Measurements from ENCODE around the gene CHRNE.

CHRNE gene

GRCh38 chr17:4891411-4892410 is 11.2 kb downstream of the CHRNE start:
- 96% methylated on average over 42 of the region's 42 CpGs for WGBS
- no peak overlapping the region for H3K27ac ChIP-seq (ENCODE audit: low read length, poor library complexity, severe bottlenecking)
- peaks cover 76 to 92% of the 10 kb centered on the region in 2 experiments for H3K36me3 ChIP-seq (ENCODE audit: control insufficient read depth in 1 of 2, insufficient read depth in 2 of 2, low read depth in 1 of 2, low read length in 2 of 2)
- H4K8ac ChIP-seq (ENCODE audit: low read length), result no peak overlapping the region
- H3K14ac ChIP-seq (ENCODE audit: low read length in 2 of 2), result no peak overlapping the region
- H3K4ac ChIP-seq (ENCODE audit: low read depth in 1 of 2, low read length in 2 of 2), result no peak overlapping the region
- no peak overlapping the region for H3K9ac ChIP-seq (ENCODE audit: low read length)
- no peak overlapping the region for H3K4me2 ChIP-seq (ENCODE audit: low read length, poor library complexity, severe bottlenecking)
- no peak overlapping the region for H2AFZ ChIP-seq (ENCODE audit: low read depth, low read length)
- no peak overlapping the region for H4K91ac ChIP-seq (ENCODE audit: low read length)
- H3K4me1 ChIP-seq (ENCODE audit: control insufficient read depth, insufficient read depth, low read depth, low read length), result peaks cover 8% of the 10 kb centered on the region
- peaks cover 10% of the 10 kb centered on the region for H3K79me1 ChIP-seq (replicated peaks; ENCODE audit: low read length, poor library complexity, severe bottlenecking)
- H3K9me3 ChIP-seq (ENCODE audit: control insufficient read depth, low read length), result no peaks in the 10 kb centered on the region
- no peak overlapping the region for H2BK5ac ChIP-seq (ENCODE audit: low read depth, low read length, poor library complexity, severe bottlenecking)
- H2BK120ac ChIP-seq (ENCODE audit: low read depth, low read length), result no peak overlapping the region
- H3K4me3 ChIP-seq (ENCODE audit: insufficient read depth in 1 of 2, low read depth in 1 of 2, low read length in 2 of 2), result no peak overlapping the region
- no peak overlapping the region for H2AK5ac ChIP-seq (ENCODE audit: low read length, severe bottlenecking)
- H3K18ac ChIP-seq (ENCODE audit: low read depth in 1 of 2, low read length in 2 of 2), result no peak overlapping the region
- no peak overlapping the region for H3K23ac ChIP-seq (ENCODE audit: low read length in 2 of 2)
- DNase-seq, result no peak
- H2BK12ac ChIP-seq (ENCODE audit: low read length in 2 of 2), result no peak overlapping the region
- H2BK15ac ChIP-seq (ENCODE audit: low read depth, poor library complexity, severe bottlenecking), result no peak overlapping the region
- no peaks in the 10 kb centered on the region for H3K27me3 ChIP-seq (ENCODE audit: control insufficient read depth in 1 of 2, insufficient read depth in 1 of 2, low read length in 2 of 2)

DNA sequence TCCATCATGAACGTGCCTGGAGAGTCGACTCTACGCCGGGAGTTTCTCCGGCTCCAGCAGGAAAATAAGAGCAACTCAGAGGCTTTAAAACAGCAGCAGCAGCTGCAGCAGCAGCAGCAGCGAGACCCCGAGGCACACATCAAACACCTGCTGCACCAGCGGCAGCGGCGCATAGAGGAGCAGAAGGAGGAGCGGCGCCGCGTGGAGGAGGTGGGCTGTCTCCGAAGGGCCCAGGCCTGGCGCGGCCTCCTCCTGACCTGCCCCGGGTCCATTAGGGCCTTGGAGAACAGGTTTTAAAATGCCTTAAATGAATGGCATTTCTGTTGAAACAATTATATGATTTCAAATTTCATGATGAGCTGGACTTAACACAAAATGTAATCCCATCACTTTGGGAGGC is 15.3 kb downstream of the CHRNE start:
- no peak for DNase-seq

DNA sequence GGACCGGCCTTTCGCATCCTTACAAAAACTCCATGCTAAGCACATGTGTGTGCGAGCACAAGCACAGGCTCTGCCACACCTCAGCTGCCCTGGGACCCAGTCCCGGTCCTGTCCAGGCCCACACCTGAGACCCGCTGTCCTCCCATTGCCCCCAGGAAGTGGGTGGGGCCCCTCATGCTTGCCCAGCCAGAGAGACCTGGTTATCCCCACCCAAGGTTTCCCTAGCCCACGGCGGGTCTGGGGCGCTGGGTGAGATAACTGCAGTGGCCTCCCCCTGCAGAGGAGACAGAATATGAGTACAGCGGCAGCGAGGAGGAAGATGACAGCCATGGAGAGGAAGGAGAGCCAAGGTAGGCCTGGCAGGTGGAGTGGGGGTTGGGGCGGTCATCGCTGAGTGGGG is 16.1 kb downstream of the CHRNE start:
- Histone ChIP-seq H3K27me3 (ENCODE audit: control insufficient read depth in 1 of 2, insufficient read depth in 1 of 2, low read length in 2 of 2) (no peaks in the 10 kb centered on the region), H3K4me3 (ENCODE audit: insufficient read depth in 1 of 2, low read depth in 1 of 2, low read length in 2 of 2) (no peak overlapping the region), H3K9me3 (ENCODE audit: control insufficient read depth, low read length) (no peaks in the 10 kb centered on the region), H3K14ac (ENCODE audit: low read length in 2 of 2) (no peak overlapping the region), H3K27ac (ENCODE audit: low read length, poor library complexity, severe bottlenecking) (no peak overlapping the region), H2BK120ac (ENCODE audit: low read depth, low read length) (no peak overlapping the region), H3K23ac (ENCODE audit: low read length in 2 of 2) (no peak overlapping the region), H3K9ac (ENCODE audit: low read length) (no peak overlapping the region), H3K36me3 (ENCODE audit: control insufficient read depth in 1 of 2, insufficient read depth in 2 of 2, low read depth in 1 of 2, low read length in 2 of 2) (peaks cover 67 to 81% of the 10 kb centered on the region in 2 experiments), H2BK15ac (ENCODE audit: low read depth, poor library complexity, severe bottlenecking) (no peak overlapping the region), H4K8ac (ENCODE audit: low read length) (no peak overlapping the region), H3K4me2 (ENCODE audit: low read length, poor library complexity, severe bottlenecking) (no peak overlapping the region), H4K91ac (ENCODE audit: low read length) (no peak overlapping the region), H2BK5ac (ENCODE audit: low read depth, low read length, poor library complexity, severe bottlenecking) (no peak overlapping the region), H3K4ac (ENCODE audit: low read depth in 1 of 2, low read length in 2 of 2) (no peak overlapping the region), H3K4me1 (ENCODE audit: control insufficient read depth, insufficient read depth, low read depth, low read length) (no peaks in the 10 kb centered on the region), H2AFZ (ENCODE audit: low read depth, low read length) (no peak overlapping the region), H2AK5ac (ENCODE audit: low read length, severe bottlenecking) (no peak overlapping the region), H3K18ac (ENCODE audit: low read depth in 1 of 2, low read length in 2 of 2) (no peak overlapping the region), H2BK12ac (ENCODE audit: low read length in 2 of 2) (no peak overlapping the region), H3K79me1 (replicated peaks; ENCODE audit: low read length, poor library complexity, severe bottlenecking) (peaks cover 24% of the 10 kb centered on the region)
- 97% methylated on average over 12 of the region's 12 CpGs for WGBS
- DNase-seq, result no peak

More for the DNA sequence above, 15.3 kb downstream of the CHRNE start:
- H3K4ac ChIP-seq (ENCODE audit: low read depth in 1 of 2, low read length in 2 of 2), result no peak overlapping the region
- no peaks in the 10 kb centered on the region for H3K9me3 ChIP-seq (ENCODE audit: control insufficient read depth, low read length)
- WGBS, result 94% methylated on average over 16 of the region's 18 CpGs
- no peak overlapping the region for H3K4me3 ChIP-seq (ENCODE audit: insufficient read depth in 1 of 2, low read depth in 1 of 2, low read length in 2 of 2)
- no peak overlapping the region for H2AFZ ChIP-seq (ENCODE audit: low read depth, low read length)
- no peak overlapping the region for H3K23ac ChIP-seq (ENCODE audit: low read length in 2 of 2)
- peaks cover 67 to 82% of the 10 kb centered on the region in 2 experiments for H3K36me3 ChIP-seq (ENCODE audit: control insufficient read depth in 1 of 2, insufficient read depth in 2 of 2, low read depth in 1 of 2, low read length in 2 of 2)
- no peak overlapping the region for H2BK15ac ChIP-seq (ENCODE audit: low read depth, poor library complexity, severe bottlenecking)
- no peaks in the 10 kb centered on the region for H3K27me3 ChIP-seq (ENCODE audit: control insufficient read depth in 1 of 2, insufficient read depth in 1 of 2, low read length in 2 of 2)
- H2BK120ac ChIP-seq (ENCODE audit: low read depth, low read length), result no peak overlapping the region
- no peak overlapping the region for H3K14ac ChIP-seq (ENCODE audit: low read length in 2 of 2)
- H3K9ac ChIP-seq (ENCODE audit: low read length), result no peak overlapping the region
- peaks cover 20% of the 10 kb centered on the region for H3K79me1 ChIP-seq (replicated peaks; ENCODE audit: low read length, poor library complexity, severe bottlenecking)
- no peak overlapping the region for H4K91ac ChIP-seq (ENCODE audit: low read length)
- H3K27ac ChIP-seq (ENCODE audit: low read length, poor library complexity, severe bottlenecking), result no peak overlapping the region
- H3K4me1 ChIP-seq (ENCODE audit: control insufficient read depth, insufficient read depth, low read depth, low read length), result peaks cover 3% of the 10 kb centered on the region
- no peak overlapping the region for H2BK5ac ChIP-seq (ENCODE audit: low read depth, low read length, poor library complexity, severe bottlenecking)
- H4K8ac ChIP-seq (ENCODE audit: low read length), result no peak overlapping the region
- no peak overlapping the region for H2AK5ac ChIP-seq (ENCODE audit: low read length, severe bottlenecking)
- no peak overlapping the region for H3K4me2 ChIP-seq (ENCODE audit: low read length, poor library complexity, severe bottlenecking)
- no peak overlapping the region for H3K18ac ChIP-seq (ENCODE audit: low read depth in 1 of 2, low read length in 2 of 2)
- no peak overlapping the region for H2BK12ac ChIP-seq (ENCODE audit: low read length in 2 of 2)

- no peak overlapping the region for H4K8ac ChIP-seq (ENCODE audit: low read length)
- no peaks in the 10 kb centered on the region for H3K4me1 ChIP-seq (ENCODE audit: control insufficient read depth, insufficient read depth, low read depth, low read length)
- H3K18ac ChIP-seq (ENCODE audit: low read depth in 1 of 2, low read length in 2 of 2), result no peak overlapping the region
- DNase-seq, result no peak
- H3K9me3 ChIP-seq (ENCODE audit: control insufficient read depth, low read length), result no peaks in the 10 kb centered on the region
- no peak overlapping the region for H2BK12ac ChIP-seq (ENCODE audit: low read length in 2 of 2)
- H2BK5ac ChIP-seq (ENCODE audit: low read depth, low read length, poor library complexity, severe bottlenecking), result no peak overlapping the region
- no peak overlapping the region for H3K14ac ChIP-seq (ENCODE audit: low read length in 2 of 2)
- no peak overlapping the region for H3K9ac ChIP-seq (ENCODE audit: low read length)
- no peak overlapping the region for H3K4ac ChIP-seq (ENCODE audit: low read depth in 1 of 2, low read length in 2 of 2)
- H3K27ac ChIP-seq (ENCODE audit: low read length, poor library complexity, severe bottlenecking), result no peak overlapping the region
- WGBS, result 84% methylated on average over 4 of the region's 4 CpGs
- H3K4me2 ChIP-seq (ENCODE audit: low read length, poor library complexity, severe bottlenecking), result no peak overlapping the region
- no peak overlapping the region for H3K4me3 ChIP-seq (ENCODE audit: insufficient read depth in 1 of 2, low read depth in 1 of 2, low read length in 2 of 2)
- peaks cover 26% of the 10 kb centered on the region for H3K79me1 ChIP-seq (replicated peaks; ENCODE audit: low read length, poor library complexity, severe bottlenecking)
- H2BK120ac ChIP-seq (ENCODE audit: low read depth, low read length), result no peak overlapping the region
- no peak overlapping the region for H2BK15ac ChIP-seq (ENCODE audit: low read depth, poor library complexity, severe bottlenecking)
- no peak overlapping the region for H2AK5ac ChIP-seq (ENCODE audit: low read length, severe bottlenecking)
- H3K23ac ChIP-seq (ENCODE audit: low read length in 2 of 2), result no peak overlapping the region
- no peak overlapping the region for H4K91ac ChIP-seq (ENCODE audit: low read length)
- H3K36me3 ChIP-seq (ENCODE audit: control insufficient read depth in 1 of 2, insufficient read depth in 2 of 2, low read depth in 1 of 2, low read length in 2 of 2), result peaks cover 54 to 76% of the 10 kb centered on the region in 2 experiments
- H3K27me3 ChIP-seq (ENCODE audit: control insufficient read depth in 1 of 2, insufficient read depth in 1 of 2, low read length in 2 of 2), result no peaks in the 10 kb centered on the region
- no peak overlapping the region for H2AFZ ChIP-seq (ENCODE audit: low read depth, low read length)
Measured at GRCh38 chr17:4884489-4884888, 18.4 kb downstream of the CHRNE start.
